ENCODE measurements around the gene CNP.

Gene CNP

GRCh38 chr17:41972571-41973407 is 6.2 kb downstream of the CNP start:
- DNase-seq (ENCODE audit: low spot score), result no peak

- DNase-seq (ENCODE audit: low spot score), result no peak
Observed at GRCh38 chr17:41973408-41973811, 6.8 kb downstream of the CNP start.

GRCh38 chr17:41974031-41974430 is 7.4 kb downstream of the CNP start:
- no peak for DNase-seq (ENCODE audit: low spot score)

- no peak for DNase-seq (ENCODE audit: low spot score)
Observed at GRCh38 chr17:41974658-41975057, 8.1 kb downstream of the CNP start.

- DNase-seq (ENCODE audit: low spot score), result no peak
Observed at GRCh38 chr17:41975099-41976083, 8.8 kb downstream of the CNP start.

- no peak for DNase-seq (ENCODE audit: low spot score)
Observed at GRCh38 chr17:41976142-41976768, 9.7 kb downstream of the CNP start.

- no peak for DNase-seq (ENCODE audit: low spot score)
Observed at GRCh38 chr17:41977991-41978390, 11.4 kb downstream of the CNP start.

- DNase-seq (ENCODE audit: low spot score), result no peak
Observed at GRCh38 chr17:41982026-41982760, 15.6 kb downstream of the CNP start.

- DNase-seq (ENCODE audit: low spot score), result no peak
Observed at GRCh38 chr17:41984454-41984853, 17.9 kb downstream of the CNP start.

GRCh38 chr17:41985919-41986318 is 19.3 kb downstream of the CNP start:
- no peak for DNase-seq (ENCODE audit: low spot score)

GRCh38 chr17:41986634-41987033 is 20.0 kb downstream of the CNP start:
- DNase-seq (ENCODE audit: low spot score), result no peak

GRCh38 chr17:41987642-41988041 is 21.0 kb downstream of the CNP start:
- DNase-seq (ENCODE audit: low spot score), result no peak

- DNase-seq (ENCODE audit: low spot score), result no peak
Observed at GRCh38 chr17:41988418-41988817, 21.8 kb downstream of the CNP start.

GRCh38 chr17:41989702-41990419 is 23.3 kb downstream of the CNP start:
- no peak for DNase-seq (ENCODE audit: low spot score)

GRCh38 chr17:41992576-41992975 is 26.0 kb downstream of the CNP start:
- DNase-seq (ENCODE audit: low spot score), result no peak

GRCh38 chr17:41996855-41997164 is 30.2 kb downstream of the CNP start:
- DNase-seq (ENCODE audit: low spot score), result no peak

- no peak for DNase-seq (ENCODE audit: low spot score)
Observed at GRCh38 chr17:41998497-41998896, 31.9 kb downstream of the CNP start.

- DNase-seq (ENCODE audit: low spot score), result no peak
Observed at GRCh38 chr17:42000413-42001133, 34.0 kb downstream of the CNP start.

GRCh38 chr17:42001729-42002128 is 35.1 kb downstream of the CNP start:
- no peak for DNase-seq (ENCODE audit: low spot score)

- no peak for DNase-seq (ENCODE audit: low spot score)
Observed at GRCh38 chr17:42002175-42002791, 35.7 kb downstream of the CNP start.

All from CD4-positive, alpha-beta T cell treated with Interleukin-2 at 100 ng/mL for 4 hours (primary cell).